Gastrocnemius medialis (tissue), 4 donors: ENCODE data around the gene ABTB2.

ENCODE experiments used
- CTCF ChIP-seq, 5 experiments: fragments of 450-650 bp in 3 of 5; fragments of 200-600 bp in 2 of 5; sonication (generic) in 2 of 5; IDR thresholded peaks in 4 of 5; conservative IDR thresholded peaks in 1 of 5; 1 replicate in 4 of 5; 2 replicates in 1 of 5; pipeline ENCODE4 v1.5.1; 2016 to 2019; ENCODE audit warnings: antibody characterized with exemption in 5 of 5, mild to moderate bottlenecking in 3 of 5, moderate library complexity in 3 of 5
- POLR2A ChIP-seq, 2 donors: fragments of 450-650 bp; IDR thresholded peaks; one replicate each; pipeline ENCODE4 v1.6.1; 2017; ENCODE audit warnings: antibody characterized with exemption in 2 of 2, mild to moderate bottlenecking in 2 of 2, moderate library complexity in 2 of 2

GRCh38 chr11:34260072-34260575 is 97.7 kb downstream of the ABTB2 start:
- TF ChIP-seq CTCF (IDR thresholded peaks at IDR 0.05 in 4 of 5, conservative IDR thresholded peaks at IDR 0.05 in 1 of 5) (no peak), POLR2A (IDR thresholded peaks at IDR 0.05) (no peak)
